ENCODE results near the gene LCE1C. TPM values are rescaled to one million over a fixed set of nuclear protein-coding genes. Genes with fewer than 3 reads are reported as not detected.

The LCE1C gene
- total and polyA plus RNA-seq, 12 donors = not detected

- H3K9me3 ChIP-seq (replicated peaks in 1 of 3) = no peaks in the 10 kb centered on the region
- intact Hi-C loops (cut with DNase I) = no loop called here
- no peak for DNase-seq
- H3K4me1 ChIP-seq (replicated peaks in 1 of 2) = no peaks in the 10 kb centered on the region
- H3K36me3 ChIP-seq (replicated peaks in 1 of 2) = no peaks in the 10 kb centered on the region
- WGBS, 4 donors = 78 to 92% (median 85%) methylated on average over 3 of the region's 3 CpGs
- no peak for TF ChIP-seq POLR2A (IDR thresholded peaks at IDR 0.05)
- TF ChIP-seq CTCF (IDR thresholded peaks at IDR 0.05) = no peak
- H3K4me3 ChIP-seq = no peak overlapping the region
- H3K27me3 ChIP-seq = no peaks in the 10 kb centered on the region
- H3K27ac ChIP-seq = no peak overlapping the region
These were observed 44.7 kb downstream of the LCE1C start for GRCh38 chr1:152761609-152762213.

- Histone ChIP-seq H3K27ac (no peak overlapping the region), H3K27me3 (no peaks in the 10 kb centered on the region), H3K4me3 (no peak overlapping the region), H3K4me1 (replicated peaks in 1 of 2) (no peaks in the 10 kb centered on the region), H3K9me3 (replicated peaks in 1 of 3) (no peaks in the 10 kb centered on the region), H3K36me3 (replicated peaks in 1 of 2) (no peaks in the 10 kb centered on the region)
- TF ChIP-seq POLR2A (IDR thresholded peaks at IDR 0.05) (no peak), CTCF (IDR thresholded peaks at IDR 0.05) (no peak)
- no peak for DNase-seq
- intact Hi-C loops (cut with DNase I) = no loop called here
- WGBS, 4 donors = 89 to 95% (median 91%) methylated on average over 20 to 31 of the region's 31 CpGs
These were observed 45.8 kb downstream of the LCE1C start for GRCh38 chr1:152760551-152761190.

- no peak for TF ChIP-seq CTCF (IDR thresholded peaks at IDR 0.05)
- no peak for TF ChIP-seq POLR2A (IDR thresholded peaks at IDR 0.05)
- WGBS, 4 donors = 76 to 92% (median 84%) methylated on average over 7 to 8 of the region's 8 CpGs
- no peak overlapping the region for H3K4me3 ChIP-seq
- H3K27ac ChIP-seq = no peak overlapping the region
- H3K27me3 ChIP-seq = no peaks in the 10 kb centered on the region
- no peaks in the 10 kb centered on the region for H3K4me1 ChIP-seq (replicated peaks in 1 of 2)
- intact Hi-C loops (cut with DNase I) = no loop called here
- DNase-seq = no peak
- no peaks in the 10 kb centered on the region for H3K36me3 ChIP-seq (replicated peaks in 1 of 2)
- no peaks in the 10 kb centered on the region for H3K9me3 ChIP-seq (replicated peaks in 1 of 3)
These were observed 46.8 kb downstream of the LCE1C start for GRCh38 chr1:152759453-152760173.

- H3K36me3 ChIP-seq (replicated peaks in 1 of 2) = no peaks in the 10 kb centered on the region
- no peak overlapping the region for H3K4me3 ChIP-seq
- H3K27ac ChIP-seq = no peak overlapping the region
- no peaks in the 10 kb centered on the region for H3K4me1 ChIP-seq (replicated peaks in 1 of 2)
- H3K27me3 ChIP-seq = no peaks in the 10 kb centered on the region
- TF ChIP-seq CTCF (IDR thresholded peaks at IDR 0.05) (no peak), POLR2A (IDR thresholded peaks at IDR 0.05) (no peak)
- intact Hi-C loops (cut with DNase I) = no loop called here
- H3K9me3 ChIP-seq (replicated peaks in 1 of 3) = no peaks in the 10 kb centered on the region
- WGBS, 4 donors = 69 to 79% (median 73%) methylated on average over 4 of the region's 4 CpGs
- no peak for DNase-seq
These were observed 47.8 kb downstream of the LCE1C start for GRCh38 chr1:152758636-152759035.
